Measurements from ENCODE around the gene ABCC1. TPM values are rescaled to one million over a fixed set of nuclear protein-coding genes. Genes with fewer than 3 reads are reported as not detected.

ABCC1 gene
- total RNA-seq, 2 experiments from 2014 or later = 42.9 to 44.8 TPM

DNA sequence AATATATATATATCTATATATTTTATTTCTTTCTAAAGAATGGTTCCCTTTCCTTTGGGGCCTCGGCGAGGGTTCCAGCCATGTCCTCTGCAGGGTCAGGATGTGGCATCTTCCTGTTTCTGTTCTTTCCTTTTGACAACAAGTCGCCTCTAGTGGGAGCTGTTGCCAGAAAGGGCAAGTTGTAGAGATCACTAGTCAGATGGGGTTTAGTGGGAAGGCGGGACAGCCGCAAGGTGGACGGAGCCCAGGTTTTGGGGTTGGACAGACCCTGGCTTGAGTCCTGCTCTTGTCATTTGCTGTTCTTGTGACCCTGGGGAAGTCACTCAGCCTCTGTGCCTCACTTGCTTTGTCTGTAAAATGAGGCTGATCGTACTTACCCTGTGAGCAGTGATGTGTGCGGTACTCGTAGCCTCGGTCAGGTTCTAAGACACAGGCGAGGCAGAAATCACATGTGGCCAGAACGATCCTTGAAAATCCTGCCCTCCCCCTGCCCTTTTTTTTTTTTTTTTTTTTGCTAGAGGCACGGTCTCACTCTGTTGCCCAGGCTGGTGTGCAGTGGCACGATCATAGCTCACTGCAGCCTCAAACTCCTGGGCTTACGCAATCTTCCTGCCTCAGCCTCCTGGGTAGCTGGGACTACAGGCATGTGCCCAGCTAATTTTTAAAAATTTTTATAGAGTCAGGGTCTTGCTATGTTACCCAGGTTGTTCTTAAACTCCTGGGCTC lies 193.8 kb downstream of the ABCC1 start:
- Histone ChIP-seq H3K4me1 (ENCODE audit: insufficient read depth, low read length) (no peaks in the 10 kb centered on the region), H3K4me3 (ENCODE audit: low read length) (no peak overlapping the region), H3K9me3 (ENCODE audit: control insufficient read depth in 1 of 2, insufficient read depth in 1 of 2, low read length in 2 of 2) (no peaks in the 10 kb centered on the region), H3K36me3 (ENCODE audit: insufficient read depth, low read length) (peaks cover 62% of the 10 kb centered on the region), H3K27ac (ENCODE audit: low read depth in 1 of 2, low read length in 2 of 2) (no peak overlapping the region), H3K27me3 (ENCODE audit: control insufficient read depth in 1 of 2, insufficient read depth in 2 of 2, low read length in 2 of 2) (no peaks in the 10 kb centered on the region)
- ChIA-PET CTCF (no interaction called here), POLR2A (no interaction called here)
- TF ChIP-seq, protein P1, sequence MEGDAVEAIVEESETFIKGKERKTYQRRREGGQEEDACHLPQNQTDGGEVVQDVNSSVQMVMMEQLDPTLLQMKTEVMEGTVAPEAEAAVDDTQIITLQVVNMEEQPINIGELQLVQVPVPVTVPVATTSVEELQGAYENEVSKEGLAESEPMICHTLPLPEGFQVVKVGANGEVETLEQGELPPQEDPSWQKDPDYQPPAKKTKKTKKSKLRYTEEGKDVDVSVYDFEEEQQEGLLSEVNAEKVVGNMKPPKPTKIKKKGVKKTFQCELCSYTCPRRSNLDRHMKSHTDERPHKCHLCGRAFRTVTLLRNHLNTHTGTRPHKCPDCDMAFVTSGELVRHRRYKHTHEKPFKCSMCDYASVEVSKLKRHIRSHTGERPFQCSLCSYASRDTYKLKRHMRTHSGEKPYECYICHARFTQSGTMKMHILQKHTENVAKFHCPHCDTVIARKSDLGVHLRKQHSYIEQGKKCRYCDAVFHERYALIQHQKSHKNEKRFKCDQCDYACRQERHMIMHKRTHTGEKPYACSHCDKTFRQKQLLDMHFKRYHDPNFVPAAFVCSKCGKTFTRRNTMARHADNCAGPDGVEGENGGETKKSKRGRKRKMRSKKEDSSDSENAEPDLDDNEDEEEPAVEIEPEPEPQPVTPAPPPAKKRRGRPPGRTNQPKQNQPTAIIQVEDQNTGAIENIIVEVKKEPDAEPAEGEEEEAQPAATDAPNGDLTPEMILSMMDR (IDR thresholded peaks at IDR 0.05) = peak; percentile 8
- intact Hi-C loops (cut with DNase I, micrococcal nuclease) = no loop called here
- no peak overlapping the region for H3K4me3 Mint-ChIP-seq
- no peaks in the 10 kb centered on the region for H3K9me3 Mint-ChIP-seq
- no peak for DNase-seq
- H3K27me3 Mint-ChIP-seq = no peaks in the 10 kb centered on the region
- H3K4me1 Mint-ChIP-seq (ENCODE audit: low read depth) = no peaks in the 10 kb centered on the region
- H3K27ac Mint-ChIP-seq = no peak overlapping the region
- no peak for ATAC-seq (ENCODE audit: poor library complexity)
- peaks cover 62% of the 10 kb centered on the region for H3K36me3 Mint-ChIP-seq (ENCODE audit: low read depth)

DNA sequence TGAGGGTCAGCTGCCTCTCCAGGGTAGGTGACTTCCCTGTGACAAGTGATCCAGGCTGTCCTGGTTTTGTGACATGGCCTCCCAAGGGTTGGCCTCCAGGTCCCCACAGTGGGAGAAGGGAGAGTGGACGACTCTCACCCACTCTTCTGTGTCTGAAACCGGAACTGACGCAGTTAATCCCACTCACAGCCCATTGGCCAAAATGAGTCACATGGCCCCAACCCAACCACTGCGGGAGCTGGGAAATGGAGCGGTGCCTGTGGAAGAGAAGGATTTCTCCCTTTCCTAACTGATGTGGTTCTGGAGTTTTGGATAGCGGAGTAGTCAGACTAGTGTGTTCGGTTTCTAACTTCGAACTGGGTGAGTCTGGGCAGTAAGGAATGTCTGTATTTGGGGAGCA lies 194.5 kb downstream of the ABCC1 start:
- POLR2A ChIA-PET = no interaction called here
- Histone ChIP-seq H3K9me3 (ENCODE audit: control insufficient read depth in 1 of 2, insufficient read depth in 1 of 2, low read length in 2 of 2) (no peaks in the 10 kb centered on the region), H3K4me3 (ENCODE audit: low read length) (no peak overlapping the region), H3K4me1 (ENCODE audit: insufficient read depth, low read length) (no peaks in the 10 kb centered on the region), H3K27ac (ENCODE audit: low read depth in 1 of 2, low read length in 2 of 2) (no peak overlapping the region), H3K27me3 (ENCODE audit: control insufficient read depth in 1 of 2, insufficient read depth in 2 of 2, low read length in 2 of 2) (no peaks in the 10 kb centered on the region), H3K36me3 (ENCODE audit: insufficient read depth, low read length) (peaks cover 54% of the 10 kb centered on the region)
- Mint-ChIP-seq H3K27me3 (no peaks in the 10 kb centered on the region), H3K4me3 (no peak overlapping the region), H3K4me1 (ENCODE audit: low read depth) (no peaks in the 10 kb centered on the region), H3K9me3 (no peaks in the 10 kb centered on the region), H3K27ac (no peak overlapping the region), H3K36me3 (ENCODE audit: low read depth) (peaks cover 55% of the 10 kb centered on the region)
- intact Hi-C loops (cut with DNase I, micrococcal nuclease) = no loop called here
- no peak for DNase-seq
- CTCF ChIA-PET = no interaction called here
- no peak for ATAC-seq (ENCODE audit: poor library complexity)
- TF ChIP-seq, protein P1 (IDR thresholded peaks at IDR 0.05) = no peak

DNA sequence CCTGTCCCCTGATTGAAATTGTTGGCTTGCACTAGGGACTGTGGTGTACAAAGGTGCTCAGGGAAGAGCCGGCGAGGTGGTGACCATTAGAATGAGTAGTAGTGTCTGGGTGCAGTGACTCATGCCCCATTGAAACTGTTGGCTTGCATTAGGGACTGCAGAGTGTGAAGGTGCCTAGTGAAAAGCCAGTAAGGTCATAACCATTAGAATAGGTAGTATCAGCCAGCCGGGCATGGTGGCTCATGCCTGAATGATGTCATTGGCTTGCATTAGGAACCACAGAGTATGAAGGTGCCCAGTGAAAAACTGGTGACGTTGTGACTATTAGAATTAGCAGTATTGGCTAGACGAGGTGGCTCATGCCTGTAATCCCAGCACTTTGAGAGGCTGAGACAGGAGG lies 195.0 kb downstream of the ABCC1 start:
- Mint-ChIP-seq H3K4me1 (ENCODE audit: low read depth) (no peaks in the 10 kb centered on the region), H3K27me3 (no peaks in the 10 kb centered on the region), H3K27ac (no peak overlapping the region), H3K9me3 (no peaks in the 10 kb centered on the region), H3K36me3 (ENCODE audit: low read depth) (peaks cover 53% of the 10 kb centered on the region), H3K4me3 (no peak overlapping the region)
- ATAC-seq (ENCODE audit: poor library complexity) (no peak), DNase-seq (no peak)
- peaks cover 49% of the 10 kb centered on the region for H3K36me3 ChIP-seq (ENCODE audit: insufficient read depth, low read length)
- TF ChIP-seq, protein P1 (IDR thresholded peaks at IDR 0.05) = no peak
- no peaks in the 10 kb centered on the region for H3K9me3 ChIP-seq (ENCODE audit: control insufficient read depth in 1 of 2, insufficient read depth in 1 of 2, low read length in 2 of 2)
- no peak overlapping the region for H3K27ac ChIP-seq (ENCODE audit: low read depth in 1 of 2, low read length in 2 of 2)
- ChIA-PET POLR2A (no interaction called here), CTCF (no interaction called here)
- H3K4me1 ChIP-seq (ENCODE audit: insufficient read depth, low read length) = no peaks in the 10 kb centered on the region
- no peak overlapping the region for H3K4me3 ChIP-seq (ENCODE audit: low read length)
- H3K27me3 ChIP-seq (ENCODE audit: control insufficient read depth in 1 of 2, insufficient read depth in 2 of 2, low read length in 2 of 2) = no peaks in the 10 kb centered on the region
- intact Hi-C loops (cut with DNase I, micrococcal nuclease) = no loop called here

Measured in CD4-positive, alpha-beta T cell (primary cell).